SK-N-MC (cell line): Measurements from ENCODE around the gene HJURP.

Experiments
- EZH2 ChIP-seq: fragments of 200-600 bp; sonication (generic); IDR thresholded peaks from one replicate; pipeline ENCODE4 v1.6.1; 2017; ENCODE audit warnings: antibody characterized with exemption
- FOXP2 ChIP-seq: optimal IDR thresholded peaks from 2 replicates; pipeline ENCODE3; 2011; ENCODE audit warnings: mild to moderate bottlenecking, moderate library complexity; ENCODE audit not compliant: insufficient read depth; ENCODE audit errors: extremely low read length, control extremely low read depth
- POLR2AphosphoS5 ChIP-seq: IDR thresholded peaks from 2 replicates; pipeline ENCODE4 v1.6.1; 2012; ENCODE audit warnings: mild to moderate bottlenecking, low read depth, low read length, borderline replicate concordance

- TF ChIP-seq EZH2 = no peak
- no peak for TF ChIP-seq POLR2AphosphoS5
- no peak for TF ChIP-seq FOXP2
Observed at GRCh38 chr2:233791151-233791882, 63.0 kb downstream of the HJURP start.
